DOHH2 (cell line): Measurements from ENCODE around the gene ADAMTS13.

ENCODE experiments used
- H3F3A ChIP-seq: fragments of 200-600 bp; sonication (generic), shearing (Covaris generic); 2 replicates; pipeline ENCODE4 v1.6.0; 2016; ENCODE audit warnings: antibody characterized with exemption, mild to moderate bottlenecking; ENCODE audit not compliant: control insufficient read depth, insufficient read depth
- H3K27ac ChIP-seq: fragments of 200-600 bp; sonication (generic); 2 replicates; pipeline ENCODE4 v1.5.1; 2014; ENCODE audit warnings: low read depth, mild to moderate bottlenecking, low read length, moderate library complexity
- H3K27me3 ChIP-seq: fragments of 200-600 bp; sonication (generic); 2 replicates; pipeline ENCODE4 v1.6.1; 2014; ENCODE audit warnings: mild to moderate bottlenecking, low read length, mixed read lengths; ENCODE audit not compliant: control insufficient read depth
- H3K36me3 ChIP-seq: fragments of 200-600 bp; sonication (generic); 2 replicates; pipeline ENCODE4 v1.6.1; 2014; ENCODE audit warnings: mild to moderate bottlenecking, low read length, moderate library complexity, mixed read lengths; ENCODE audit not compliant: control insufficient read depth
- H3K4me1 ChIP-seq: fragments of 200-600 bp; sonication (generic); 2 replicates; pipeline ENCODE4 v1.6.1; 2014; ENCODE audit warnings: mild to moderate bottlenecking, low read length, mixed read lengths; ENCODE audit not compliant: control insufficient read depth
- H3K4me2 ChIP-seq: fragments of 200-600 bp; sonication (generic); 2 replicates; pipeline ENCODE4 v1.6.0; 2014; ENCODE audit warnings: mild to moderate bottlenecking, low read length, moderate library complexity
- H3K4me3 ChIP-seq: fragments of 200-600 bp; sonication (generic); 2 replicates; pipeline ENCODE4 v1.5.1; 2014; ENCODE audit warnings: mild to moderate bottlenecking, low read length, mixed read lengths
- H3K79me2 ChIP-seq: fragments of 200-600 bp; sonication (generic); 2 replicates; pipeline ENCODE4 v1.6.1; 2014; ENCODE audit warnings: mild to moderate bottlenecking, low read length, mixed read lengths; ENCODE audit not compliant: control insufficient read depth
- H3K9me2 ChIP-seq: fragments of 200-600 bp; sonication (generic); replicated peaks from 2 replicates; pipeline ENCODE4 v1.6.1; 2014; ENCODE audit warnings: mild to moderate bottlenecking, low read length, mixed read lengths; ENCODE audit not compliant: control insufficient read depth
- H3K9me3 ChIP-seq: fragments of 200-600 bp; sonication (generic); 2 replicates; pipeline ENCODE4 v1.6.1; 2014; ENCODE audit warnings: antibody characterized with exemption, low read length, mixed read lengths; ENCODE audit not compliant: control insufficient read depth, insufficient read depth
- H4K20me1 ChIP-seq: fragments of 200-600 bp; sonication (generic); 2 replicates; pipeline ENCODE4 v1.6.0; 2014; ENCODE audit warnings: low read depth, mild to moderate bottlenecking, antibody characterized with exemption, low read length, moderate library complexity; ENCODE audit not compliant: control insufficient read depth, insufficient read depth
- EZH2phosphoT487 ChIP-seq: fragments of 200-600 bp; sonication (generic); IDR thresholded peaks from 2 replicates; pipeline ENCODE4 v1.6.1; 2017; ENCODE audit warnings: borderline replicate concordance, mild to moderate bottlenecking, antibody characterized with exemption, low read length, moderate library complexity, mixed read lengths
- TF ChIP-seq, protein P1 (sequence below): fragments of 200-600 bp; sonication (generic); IDR thresholded peaks from one replicate; pipeline ENCODE4 v1.5.1; 2014; ENCODE audit warnings: antibody characterized with exemption, mild to moderate bottlenecking, low read depth, low read length; ENCODE audit not compliant: poor library complexity, severe bottlenecking

ADAMTS13 gene

DNA sequence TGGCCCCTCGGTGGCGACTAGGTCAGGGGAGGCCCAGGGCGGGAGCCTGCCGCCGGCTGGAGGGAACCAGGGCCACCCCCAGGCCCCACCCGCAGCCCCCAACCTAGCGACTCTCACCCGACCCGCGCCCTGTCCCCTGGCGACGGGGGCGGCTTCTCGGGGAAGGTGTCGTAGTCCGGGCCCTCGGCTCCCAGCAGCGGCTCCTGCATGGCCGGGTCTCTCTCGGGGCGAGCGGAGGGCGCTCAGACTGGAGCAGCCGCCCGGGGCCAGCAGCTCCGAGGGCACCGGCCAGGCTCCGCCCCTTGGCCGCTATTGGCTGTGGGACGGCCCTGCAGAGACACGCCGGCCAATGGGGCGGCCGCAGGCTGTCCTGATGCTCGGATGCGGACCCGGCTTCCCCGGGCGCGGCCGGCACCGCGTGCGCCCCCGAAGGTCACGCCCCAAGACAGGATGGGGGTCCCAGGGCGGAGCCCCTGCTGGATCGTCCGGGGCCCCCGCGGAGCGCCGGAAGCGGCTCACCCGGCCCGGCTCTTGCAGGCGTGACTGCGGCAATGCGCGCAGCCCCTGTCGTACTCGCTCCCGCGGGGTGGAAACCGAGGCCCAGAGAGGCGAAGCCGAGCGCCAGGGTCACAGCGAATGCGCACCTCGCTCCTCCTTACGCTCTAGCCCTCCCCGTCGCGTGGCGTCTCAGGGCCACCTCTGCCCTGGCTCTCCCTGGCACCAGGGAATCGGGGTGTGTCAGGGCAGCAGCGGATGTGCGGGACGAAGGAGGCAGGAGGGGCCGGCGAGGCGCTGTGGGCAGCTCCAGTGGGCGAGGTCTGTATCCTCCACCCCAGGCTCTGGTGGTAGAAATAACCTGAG lies 56.9 kb downstream of the ADAMTS13 start, which contains the start of gene SLC2A6:
Gene SLC2A6 (minus strand): TSS at position 249 of the 861 bp plus-strand sequence. CDS start 40 bp downstream, at position 209.
- H3K36me3 ChIP-seq = peaks cover 43% of the 10 kb centered on the region
- H3K9me3 ChIP-seq = no peaks in the 10 kb centered on the region
- no peaks in the 10 kb centered on the region; the same call in 1 of the 2 replicates for H3K27me3 ChIP-seq
- H3K9me2 ChIP-seq = no peaks in the 10 kb centered on the region
- H3F3A ChIP-seq = peaks cover 4% of the 10 kb centered on the region
- peak within 1 kb of the TSS; percentile 80 for H3K27ac ChIP-seq
- no peak for TF ChIP-seq EZH2phosphoT487
- TF ChIP-seq, protein P1, sequence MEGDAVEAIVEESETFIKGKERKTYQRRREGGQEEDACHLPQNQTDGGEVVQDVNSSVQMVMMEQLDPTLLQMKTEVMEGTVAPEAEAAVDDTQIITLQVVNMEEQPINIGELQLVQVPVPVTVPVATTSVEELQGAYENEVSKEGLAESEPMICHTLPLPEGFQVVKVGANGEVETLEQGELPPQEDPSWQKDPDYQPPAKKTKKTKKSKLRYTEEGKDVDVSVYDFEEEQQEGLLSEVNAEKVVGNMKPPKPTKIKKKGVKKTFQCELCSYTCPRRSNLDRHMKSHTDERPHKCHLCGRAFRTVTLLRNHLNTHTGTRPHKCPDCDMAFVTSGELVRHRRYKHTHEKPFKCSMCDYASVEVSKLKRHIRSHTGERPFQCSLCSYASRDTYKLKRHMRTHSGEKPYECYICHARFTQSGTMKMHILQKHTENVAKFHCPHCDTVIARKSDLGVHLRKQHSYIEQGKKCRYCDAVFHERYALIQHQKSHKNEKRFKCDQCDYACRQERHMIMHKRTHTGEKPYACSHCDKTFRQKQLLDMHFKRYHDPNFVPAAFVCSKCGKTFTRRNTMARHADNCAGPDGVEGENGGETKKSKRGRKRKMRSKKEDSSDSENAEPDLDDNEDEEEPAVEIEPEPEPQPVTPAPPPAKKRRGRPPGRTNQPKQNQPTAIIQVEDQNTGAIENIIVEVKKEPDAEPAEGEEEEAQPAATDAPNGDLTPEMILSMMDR = no peak
- peak within 1 kb of the TSS; percentile 94 for H3K4me3 ChIP-seq
- peaks cover 26% of the 10 kb centered on the region for H3K4me1 ChIP-seq
- H3K4me2 ChIP-seq = peak within 1 kb of the TSS; percentile 97
- H3K79me2 ChIP-seq = peaks cover 31% of the 10 kb centered on the region
- peaks cover 14% of the 10 kb centered on the region; the same call in 1 of the 2 replicates for H4K20me1 ChIP-seq

DNA sequence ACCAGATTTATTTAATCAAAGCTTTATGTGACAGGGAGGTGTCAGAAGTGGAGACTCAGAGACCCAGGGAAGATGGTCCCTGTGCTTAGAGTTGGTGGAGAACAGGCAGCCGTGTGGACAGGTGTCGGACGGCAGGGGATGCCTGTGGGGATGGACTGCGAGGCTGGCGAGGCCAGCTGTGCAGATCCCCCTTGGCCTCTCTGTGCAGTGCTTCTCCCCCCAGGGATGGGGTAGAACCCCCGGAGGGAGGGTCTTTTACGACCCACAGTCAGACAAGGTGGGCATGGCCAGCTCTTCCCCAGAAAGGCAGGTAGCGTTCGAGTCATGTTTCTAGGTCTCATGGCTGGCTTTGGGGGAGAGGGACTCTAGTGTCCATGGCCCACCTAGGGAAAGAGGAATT lies 61.4 kb downstream of the ADAMTS13 start:
- peaks cover 4% of the 10 kb centered on the region; the same call in 1 of the 2 replicates for H3K27me3 ChIP-seq
- peaks cover 2% of the 10 kb centered on the region for H3K79me2 ChIP-seq

DNA sequence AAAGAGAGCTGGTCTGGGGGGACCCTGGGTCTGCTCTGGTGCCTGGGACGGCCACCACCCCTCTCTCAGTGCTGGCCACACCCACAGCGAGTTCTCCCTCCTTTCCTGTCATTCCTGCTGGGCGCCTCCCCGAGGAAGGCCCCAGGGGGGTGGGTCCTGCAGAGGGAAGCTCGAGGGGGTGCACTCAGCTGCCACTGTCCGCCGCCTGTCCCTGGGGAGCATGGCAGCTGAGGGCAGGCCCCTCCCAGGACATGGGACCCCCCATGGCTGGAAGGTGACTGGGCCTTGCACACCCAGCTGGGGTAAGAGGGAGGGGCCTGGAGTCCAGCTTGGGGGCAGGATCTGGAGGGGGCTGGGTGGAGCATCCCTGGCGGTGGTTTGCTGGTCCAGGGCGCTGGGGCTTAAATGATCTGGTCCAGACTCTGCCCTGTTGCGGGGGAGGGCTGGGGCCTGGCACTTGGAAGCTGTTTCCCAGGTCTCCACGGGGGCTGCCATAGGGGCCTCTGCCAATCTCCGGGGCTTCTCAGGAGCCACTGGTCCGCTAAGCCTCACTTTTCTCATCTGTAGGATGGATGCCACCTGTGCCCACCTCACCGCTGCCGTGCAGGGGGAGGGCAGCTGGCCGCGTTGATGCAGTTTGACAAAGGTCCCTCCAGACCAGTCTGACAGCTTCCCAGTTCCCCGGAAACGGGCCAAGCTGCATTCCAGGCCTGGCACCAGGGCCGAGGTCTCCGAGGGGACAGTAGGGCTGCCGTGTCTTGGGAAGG lies 62.7 kb downstream of the ADAMTS13 start:
- H3K4me3 ChIP-seq = no peak overlapping the region
- no peak overlapping the region for H3K4me2 ChIP-seq
- TF ChIP-seq, protein P1 = no peak
- TF ChIP-seq EZH2phosphoT487 = no peak
- no peaks in the 10 kb centered on the region for H4K20me1 ChIP-seq
- H3K9me2 ChIP-seq = no peaks in the 10 kb centered on the region
- H3K27me3 ChIP-seq = peaks cover 6% of the 10 kb centered on the region; the same call in 1 of the 2 replicates
- no peak overlapping the region for H3K27ac ChIP-seq
- no peaks in the 10 kb centered on the region for H3K79me2 ChIP-seq
- no peaks in the 10 kb centered on the region for H3K36me3 ChIP-seq
- peaks cover 2% of the 10 kb centered on the region for H3F3A ChIP-seq
- H3K9me3 ChIP-seq = no peaks in the 10 kb centered on the region
- peaks cover 9% of the 10 kb centered on the region for H3K4me1 ChIP-seq

More for the DNA sequence above, 61.4 kb downstream of the ADAMTS13 start:
- Histone ChIP-seq H3K36me3 (peaks cover 2% of the 10 kb centered on the region), H3K4me1 (peaks cover 15% of the 10 kb centered on the region), H3F3A (peaks cover 4% of the 10 kb centered on the region), H3K4me2 (no peak overlapping the region), H3K9me3 (no peaks in the 10 kb centered on the region), H4K20me1 (no peaks in the 10 kb centered on the region), H3K4me3 (no peak overlapping the region), H3K27ac (no peak overlapping the region), H3K9me2 (no peaks in the 10 kb centered on the region)
- TF ChIP-seq, protein P1 = no peak
- no peak for TF ChIP-seq EZH2phosphoT487
